Measurements from ENCODE around the gene TRAFD1.
"Not testable (repeated sequence)": the region's sequence is repeated elsewhere in the genome, so short reads cannot be mapped to it uniquely, and the experiment has no call there.

The TRAFD1 gene

DNA sequence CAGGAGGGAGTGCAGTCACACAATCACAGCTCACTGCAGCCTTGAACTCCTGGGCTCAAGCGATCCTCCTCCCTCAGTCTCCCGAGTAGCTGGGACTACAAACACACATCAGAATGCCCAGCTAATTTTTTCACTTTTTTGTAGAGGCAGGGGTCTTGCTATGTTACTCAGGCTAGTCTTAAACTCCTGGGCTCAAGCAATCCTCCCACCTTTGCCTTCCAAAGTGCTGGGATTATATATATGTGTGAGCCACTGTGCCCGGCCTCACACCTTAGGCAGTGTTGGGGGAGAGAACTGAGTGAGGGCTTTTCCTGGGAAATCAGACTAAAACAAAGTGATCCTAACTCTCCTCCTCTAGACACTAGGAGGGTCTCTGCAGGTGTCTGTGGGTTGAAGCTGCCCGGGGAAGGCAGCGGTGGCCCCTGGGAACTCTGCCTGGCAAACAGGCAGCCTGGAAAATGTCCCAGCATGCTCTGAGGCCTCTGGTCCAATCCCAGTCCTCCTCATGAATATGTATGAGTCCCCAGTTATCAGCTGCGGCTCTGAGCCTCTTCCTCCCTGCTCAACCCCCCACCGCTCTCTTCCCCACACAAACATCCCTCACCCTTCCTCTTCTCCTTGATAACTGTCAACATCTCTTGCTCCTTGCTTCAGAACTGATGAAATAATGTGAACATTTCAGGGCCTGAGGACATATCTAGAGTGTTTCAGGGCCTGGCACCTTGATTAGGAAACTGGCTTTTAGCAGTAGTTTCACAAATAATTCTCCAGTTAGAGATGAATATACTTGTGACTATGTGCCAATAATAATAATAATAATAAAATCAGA is 8.9 kb upstream of the TRAFD1 start:
- FAIRE-seq = no peak

GRCh38 chr12:112117685-112118084 is 7.7 kb upstream of the TRAFD1 start:
- FAIRE-seq = no peak

- no peak for FAIRE-seq
These were observed 3.4 kb upstream of the TRAFD1 start for GRCh38 chr12:112121780-112122565.

DNA sequence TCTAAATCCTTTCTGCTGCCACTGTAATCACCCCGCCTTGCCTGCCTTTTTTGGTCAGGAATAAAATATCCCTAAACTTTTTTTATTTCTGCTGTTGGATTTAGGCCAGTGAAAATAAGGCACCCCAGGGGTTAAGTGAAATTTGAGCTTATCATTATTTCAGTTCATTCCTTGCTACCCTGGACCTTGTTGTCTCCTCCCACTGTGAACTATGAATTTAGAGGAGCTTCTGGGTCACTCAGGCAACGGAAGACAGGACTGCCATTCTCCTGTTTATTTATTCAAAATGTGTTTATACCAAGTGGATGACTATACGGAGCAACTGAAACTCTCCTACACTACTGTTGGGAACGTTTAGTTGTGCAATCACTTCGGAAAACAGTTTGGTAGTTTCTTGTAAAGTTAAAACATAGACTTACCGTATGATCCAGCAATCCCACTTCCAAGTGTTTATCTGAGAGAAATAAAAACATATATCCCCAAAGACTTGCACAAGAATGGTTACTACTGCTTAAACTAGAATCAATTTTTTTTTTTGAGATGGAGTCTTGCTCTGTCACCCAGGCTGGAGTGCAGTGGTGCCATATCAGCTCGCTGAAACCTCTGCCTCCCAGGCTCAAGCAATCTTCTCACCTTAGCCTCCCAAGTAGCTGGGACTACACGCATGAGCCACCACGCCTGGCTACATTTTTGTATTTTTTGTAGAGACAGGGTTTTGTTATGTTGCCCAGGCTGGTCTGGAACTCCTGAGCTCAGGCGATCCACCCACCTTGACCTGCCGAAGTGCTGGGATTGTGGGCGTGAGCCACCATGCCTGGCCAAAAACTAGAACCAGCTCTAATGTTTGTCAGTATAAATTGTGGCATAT is 2.3 kb upstream of the TRAFD1 start:
- FAIRE-seq = no peak

DNA sequence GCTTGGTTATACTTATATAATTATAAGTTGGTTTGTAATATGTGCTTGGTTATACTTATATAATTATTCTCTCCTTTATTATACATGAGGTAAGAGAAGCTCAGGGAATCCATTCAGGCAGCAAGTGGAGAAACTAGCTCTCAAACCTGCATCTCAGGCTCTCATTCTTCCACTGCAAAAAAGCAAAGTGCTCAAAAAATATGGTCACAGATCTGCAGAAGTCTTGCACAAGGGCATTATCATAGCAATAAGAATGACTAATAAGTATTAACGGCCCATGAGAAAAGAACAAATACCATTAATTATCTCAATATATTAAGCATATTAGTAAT is 476 bp upstream of the TRAFD1 start:
- FAIRE-seq = no peak

GRCh38 chr12:112126000-112126438 is 659 bp downstream of the TRAFD1 start:
- FAIRE-seq = no peak

- no peak for FAIRE-seq
These were observed 1.6 kb downstream of the TRAFD1 start for GRCh38 chr12:112126911-112127310.

DNA sequence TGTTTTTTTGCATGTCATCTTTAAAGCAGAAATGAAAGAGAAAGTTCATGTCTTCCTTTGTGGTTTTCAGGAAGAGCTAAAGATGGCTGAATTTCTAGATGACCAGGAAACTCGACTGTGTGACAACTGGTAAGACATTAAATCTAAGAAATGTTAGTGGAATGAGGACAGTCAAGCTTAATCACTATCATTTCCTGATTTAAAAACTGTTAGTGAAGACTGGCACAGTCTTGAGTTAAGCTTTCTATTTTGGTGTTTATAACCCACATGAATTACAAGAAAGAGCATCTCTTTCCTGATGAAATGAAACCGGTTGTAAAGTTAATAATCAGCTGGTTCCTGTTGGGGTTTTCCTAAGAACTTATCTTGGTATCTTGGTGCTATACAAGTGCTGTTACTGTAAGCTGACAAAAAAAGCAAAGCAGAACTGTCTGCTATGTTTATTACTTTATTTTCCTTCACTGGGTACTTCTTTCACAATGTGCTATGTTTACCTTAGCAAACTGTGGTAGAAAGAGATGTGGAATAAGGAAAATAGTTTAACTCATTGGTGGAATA is 5.2 kb downstream of the TRAFD1 start:
- FAIRE-seq = no peak

DNA sequence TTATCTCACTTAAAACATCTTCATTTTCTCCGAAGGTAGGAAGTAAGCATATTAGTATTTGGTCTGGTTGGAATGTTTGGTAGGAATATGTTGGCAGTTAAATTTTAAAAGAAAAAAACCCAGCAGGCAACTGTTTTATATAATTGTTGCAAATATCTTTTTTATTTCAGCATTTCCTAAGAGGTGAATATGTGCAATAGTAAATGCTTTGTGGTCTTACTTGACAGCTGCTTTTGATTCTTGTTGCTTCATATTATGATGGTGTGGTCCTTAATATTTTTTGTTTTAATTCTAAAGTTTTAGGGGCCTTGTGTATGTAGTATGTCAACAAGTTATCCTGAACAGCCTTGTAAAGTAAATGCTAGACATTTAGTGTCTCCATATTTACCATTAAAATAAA is 6.3 kb downstream of the TRAFD1 start:
- no peak for FAIRE-seq

GRCh38 chr12:112133418-112133817 is 8.1 kb downstream of the TRAFD1 start:
- no peak for FAIRE-seq

DNA sequence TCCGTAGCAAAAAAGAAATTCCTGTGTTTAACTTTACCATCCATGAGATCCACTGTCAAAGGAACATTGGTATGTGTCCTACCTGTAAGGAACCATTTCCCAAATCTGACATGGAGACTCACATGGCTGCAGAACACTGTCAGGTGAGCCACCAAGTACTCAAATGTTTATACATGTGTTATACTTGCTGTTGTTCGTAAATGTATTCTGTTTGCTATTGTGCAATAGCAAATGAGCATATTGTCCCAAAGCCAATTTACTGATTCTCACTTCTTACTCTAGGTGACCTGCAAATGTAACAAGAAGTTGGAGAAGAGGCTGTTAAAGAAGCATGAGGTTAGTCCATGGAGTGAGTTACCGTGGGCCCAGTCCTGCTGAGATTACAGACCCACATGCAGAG is 9.4 kb downstream of the TRAFD1 start:
- FAIRE-seq = no peak

- FAIRE-seq = no peak
These were observed 15.4 kb downstream of the TRAFD1 start for GRCh38 chr12:112140728-112141127.

- FAIRE-seq = no peak
These were observed 20.8 kb downstream of the TRAFD1 start for GRCh38 chr12:112146123-112146522.

DNA sequence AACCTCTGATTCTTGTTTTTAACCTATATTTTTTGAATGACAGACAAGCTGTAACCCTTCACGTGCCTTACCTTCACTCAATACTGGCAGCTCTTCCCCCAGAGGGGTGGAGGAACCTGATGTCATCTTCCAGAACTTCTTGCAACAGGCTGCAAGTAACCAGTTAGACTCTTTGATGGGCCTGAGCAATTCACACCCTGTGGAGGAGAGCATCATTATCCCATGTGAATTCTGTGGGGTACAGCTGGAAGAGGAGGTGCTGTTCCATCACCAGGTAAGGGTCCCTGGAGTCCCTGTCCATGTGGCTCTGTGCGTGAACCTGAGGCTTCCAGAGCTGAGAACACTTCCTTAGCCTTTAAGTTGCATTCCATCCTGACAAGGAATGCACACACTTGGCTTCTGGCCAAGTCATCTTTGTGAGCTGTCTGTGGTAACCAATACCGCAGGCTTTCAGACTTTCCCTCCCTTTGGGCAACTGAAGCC is 22.7 kb downstream of the TRAFD1 start:
- FAIRE-seq = no peak

- no peak for FAIRE-seq
These were observed 24.2 kb downstream of the TRAFD1 start for GRCh38 chr12:112149596-112149995.

GRCh38 chr12:112151766-112152541 is 26.6 kb downstream of the TRAFD1 start:
- no peak for FAIRE-seq

GRCh38 chr12:112153181-112153892 is 28.0 kb downstream of the TRAFD1 start:
- FAIRE-seq = no peak

GRCh38 chr12:112153893-112154219 is 28.5 kb downstream of the TRAFD1 start:
- no peak for FAIRE-seq

GRCh38 chr12:112158461-112159145 is 33.2 kb downstream of the TRAFD1 start:
- FAIRE-seq = not testable (repeated sequence)

- no peak for FAIRE-seq
These were observed 33.8 kb downstream of the TRAFD1 start for GRCh38 chr12:112159146-112159541.

- FAIRE-seq = no peak
These were observed 35.3 kb downstream of the TRAFD1 start for GRCh38 chr12:112160611-112161010.

All from endometrium (tissue), 2 donors.